Measurements from ENCODE around the gene AEBP2.

DNA sequence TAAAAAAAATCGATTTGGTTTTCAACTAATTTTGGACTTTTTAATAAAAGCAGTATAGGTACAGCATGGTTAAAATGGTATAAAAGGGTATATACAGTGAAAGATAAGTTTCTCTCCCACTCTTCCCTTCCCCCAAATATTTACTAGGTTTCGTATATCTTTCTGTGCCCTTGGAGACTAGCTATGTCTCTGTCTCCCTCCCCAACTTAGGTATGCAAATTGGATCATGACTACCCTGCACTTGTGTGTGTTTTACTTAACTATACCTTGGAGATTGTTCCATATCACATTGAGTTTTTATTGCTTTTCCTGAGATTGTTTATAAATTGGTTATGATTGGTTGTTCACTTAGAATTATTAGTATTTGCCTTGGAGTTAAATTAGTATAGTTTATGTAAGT is 19.4 kb downstream of the AEBP2 start:
- TF ChIP-seq, protein P1, sequence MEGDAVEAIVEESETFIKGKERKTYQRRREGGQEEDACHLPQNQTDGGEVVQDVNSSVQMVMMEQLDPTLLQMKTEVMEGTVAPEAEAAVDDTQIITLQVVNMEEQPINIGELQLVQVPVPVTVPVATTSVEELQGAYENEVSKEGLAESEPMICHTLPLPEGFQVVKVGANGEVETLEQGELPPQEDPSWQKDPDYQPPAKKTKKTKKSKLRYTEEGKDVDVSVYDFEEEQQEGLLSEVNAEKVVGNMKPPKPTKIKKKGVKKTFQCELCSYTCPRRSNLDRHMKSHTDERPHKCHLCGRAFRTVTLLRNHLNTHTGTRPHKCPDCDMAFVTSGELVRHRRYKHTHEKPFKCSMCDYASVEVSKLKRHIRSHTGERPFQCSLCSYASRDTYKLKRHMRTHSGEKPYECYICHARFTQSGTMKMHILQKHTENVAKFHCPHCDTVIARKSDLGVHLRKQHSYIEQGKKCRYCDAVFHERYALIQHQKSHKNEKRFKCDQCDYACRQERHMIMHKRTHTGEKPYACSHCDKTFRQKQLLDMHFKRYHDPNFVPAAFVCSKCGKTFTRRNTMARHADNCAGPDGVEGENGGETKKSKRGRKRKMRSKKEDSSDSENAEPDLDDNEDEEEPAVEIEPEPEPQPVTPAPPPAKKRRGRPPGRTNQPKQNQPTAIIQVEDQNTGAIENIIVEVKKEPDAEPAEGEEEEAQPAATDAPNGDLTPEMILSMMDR (IDR thresholded peaks at IDR 0.05): no peak
- TF ChIP-seq POLR2A (IDR thresholded peaks at IDR 0.05): no peak

All from adrenal gland (tissue), 5 donors.